ENCODE measurements around the gene BLACAT1.

DNA sequence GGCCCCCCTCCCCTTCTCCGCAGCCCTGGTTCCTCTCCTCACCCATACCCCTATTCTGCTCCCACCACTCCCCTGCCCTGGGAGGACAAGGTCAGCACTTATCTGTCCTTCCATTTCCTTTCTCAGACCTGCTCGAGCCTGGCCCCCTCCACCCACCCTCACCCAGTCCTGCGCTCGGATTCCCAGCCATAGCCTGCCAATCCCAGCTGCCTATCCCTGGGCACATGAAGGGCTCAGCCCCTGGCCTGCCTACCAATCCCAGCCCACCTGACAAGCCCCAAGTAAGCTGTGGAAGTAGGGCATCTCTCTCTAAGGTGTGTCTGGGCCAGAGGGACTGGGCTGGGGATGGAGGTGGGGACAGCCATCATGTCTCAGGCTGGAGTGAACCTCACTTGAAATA lies 5.4 kb downstream of the BLACAT1 start:
- TF ChIP-seq IRF2 (CRISPR knock-in tag; IDR thresholded peaks at IDR 0.05; ENCODE audit: borderline replicate concordance, low read depth), result no peak
- no peak for TF ChIP-seq FOXK1 (CRISPR knock-in tag; IDR thresholded peaks at IDR 0.05)
- TF ChIP-seq TCF7 (CRISPR knock-in tag; IDR thresholded peaks at IDR 0.05; ENCODE audit: low read depth), result no peak
- TF ChIP-seq, protein P1, sequence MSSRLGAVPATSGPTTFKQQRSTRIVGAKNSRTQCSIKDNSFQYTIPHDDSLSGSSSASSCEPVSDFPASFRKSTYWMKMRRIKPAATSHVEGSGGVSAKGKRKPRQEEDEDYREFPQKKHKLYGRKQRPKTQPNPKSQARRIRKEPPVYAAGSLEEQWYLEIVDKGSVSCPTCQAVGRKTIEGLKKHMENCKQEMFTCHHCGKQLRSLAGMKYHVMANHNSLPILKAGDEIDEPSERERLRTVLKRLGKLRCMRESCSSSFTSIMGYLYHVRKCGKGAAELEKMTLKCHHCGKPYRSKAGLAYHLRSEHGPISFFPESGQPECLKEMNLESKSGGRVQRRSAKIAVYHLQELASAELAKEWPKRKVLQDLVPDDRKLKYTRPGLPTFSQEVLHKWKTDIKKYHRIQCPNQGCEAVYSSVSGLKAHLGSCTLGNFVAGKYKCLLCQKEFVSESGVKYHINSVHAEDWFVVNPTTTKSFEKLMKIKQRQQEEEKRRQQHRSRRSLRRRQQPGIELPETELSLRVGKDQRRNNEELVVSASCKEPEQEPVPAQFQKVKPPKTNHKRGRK (CRISPR knock-in tag; IDR thresholded peaks at IDR 0.05; ENCODE audit: borderline replicate concordance), result no peak
- TF ChIP-seq, protein P2, sequence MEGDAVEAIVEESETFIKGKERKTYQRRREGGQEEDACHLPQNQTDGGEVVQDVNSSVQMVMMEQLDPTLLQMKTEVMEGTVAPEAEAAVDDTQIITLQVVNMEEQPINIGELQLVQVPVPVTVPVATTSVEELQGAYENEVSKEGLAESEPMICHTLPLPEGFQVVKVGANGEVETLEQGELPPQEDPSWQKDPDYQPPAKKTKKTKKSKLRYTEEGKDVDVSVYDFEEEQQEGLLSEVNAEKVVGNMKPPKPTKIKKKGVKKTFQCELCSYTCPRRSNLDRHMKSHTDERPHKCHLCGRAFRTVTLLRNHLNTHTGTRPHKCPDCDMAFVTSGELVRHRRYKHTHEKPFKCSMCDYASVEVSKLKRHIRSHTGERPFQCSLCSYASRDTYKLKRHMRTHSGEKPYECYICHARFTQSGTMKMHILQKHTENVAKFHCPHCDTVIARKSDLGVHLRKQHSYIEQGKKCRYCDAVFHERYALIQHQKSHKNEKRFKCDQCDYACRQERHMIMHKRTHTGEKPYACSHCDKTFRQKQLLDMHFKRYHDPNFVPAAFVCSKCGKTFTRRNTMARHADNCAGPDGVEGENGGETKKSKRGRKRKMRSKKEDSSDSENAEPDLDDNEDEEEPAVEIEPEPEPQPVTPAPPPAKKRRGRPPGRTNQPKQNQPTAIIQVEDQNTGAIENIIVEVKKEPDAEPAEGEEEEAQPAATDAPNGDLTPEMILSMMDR (IDR thresholded peaks at IDR 0.05), result no peak
- no peak for TF ChIP-seq NFYB (CRISPR knock-in tag; conservative IDR thresholded peaks at IDR 0.05; ENCODE audit: low read depth)
- no peak for TF ChIP-seq ESRRA (CRISPR knock-in tag; IDR thresholded peaks at IDR 0.05; ENCODE audit: borderline replicate concordance)
- TF ChIP-seq SMAD3 (CRISPR knock-in tag; IDR thresholded peaks at IDR 0.05; ENCODE audit: borderline replicate concordance), result no peak
- TF ChIP-seq NR1H2 (CRISPR knock-in tag; IDR thresholded peaks at IDR 0.05), result no peak
- TF ChIP-seq CREM (CRISPR knock-in tag; IDR thresholded peaks at IDR 0.05), result no peak
- no peak for TF ChIP-seq E2F4 (CRISPR knock-in tag; IDR thresholded peaks at IDR 0.05; ENCODE audit: borderline replicate concordance, low read depth)
- no peak for TF ChIP-seq ZNF423 (CRISPR knock-in tag; IDR thresholded peaks at IDR 0.05)
- TF ChIP-seq ETV6 (CRISPR knock-in tag; IDR thresholded peaks at IDR 0.05), result no peak
- no peak for TF ChIP-seq AFF4 (CRISPR knock-in tag; IDR thresholded peaks at IDR 0.05; ENCODE audit: borderline replicate concordance)

All from WTC11 (cell line).